ENCODE results near the gene GRIP2. TPM values are rescaled to one million over a fixed set of nuclear protein-coding genes. Genes with fewer than 3 reads are reported as not detected.

Gene GRIP2
- total and polyA plus RNA-seq, 2 donors (not counting 3 experiments of a cell fraction or from before 2014, with no cell fraction given), result not detected

GRCh38 chr3:14485981-14486380 is 54.2 kb downstream of the GRIP2 start:
- ChIA-PET POLR2A (no interaction called here), CTCF (interaction anchor here (0.7 to 1.7 kb wide), 4 partner anchors 23 to 590 kb away, joined by 3 to 6 read pairs (median 4); no protein-coding TSS in a partner anchor)
- BruUV-seq (replicated peaks), result no TSS peak
- Histone ChIP-seq H3K27me3 (ENCODE audit: control insufficient read depth in 2 of 2, insufficient read depth in 2 of 2, low read length in 2 of 2) (no peaks in the 10 kb centered on the region), H3K9ac (replicated peaks; ENCODE audit: extremely low read depth, insufficient read depth, low read length) (no peak overlapping the region), H2AFZ (ENCODE audit: low read depth, low read length) (no peak overlapping the region), H3K4me2 (ENCODE audit: insufficient read depth, low read length) (no peak overlapping the region), H3K9me1 (replicated peaks; ENCODE audit: control insufficient read depth, extremely low read depth, insufficient read depth, low read length) (no peaks in the 10 kb centered on the region), H3K36me3 (ENCODE audit: control insufficient read depth in 2 of 2, extremely low read depth in 1 of 2, insufficient read depth in 2 of 2, low read length in 2 of 2) (peaks cover 3 to 5% of the 10 kb centered on the region in 2 experiments), H3K9me3 (replicated peaks; ENCODE audit: control insufficient read depth, insufficient read depth, low read length) (no peaks in the 10 kb centered on the region), H4K20me1 (replicated peaks; ENCODE audit: control insufficient read depth, extremely low read depth, insufficient read depth, low read length) (no peaks in the 10 kb centered on the region), H3K79me2 (ENCODE audit: control insufficient read depth, insufficient read depth, low read length) (no peaks in the 10 kb centered on the region), H3K4me3 (replicated peaks in 1 of 3; ENCODE audit: insufficient read depth in 1 of 3, low read depth in 1 of 3, low read length in 3 of 3) (no peak overlapping the region), H3K27ac (ENCODE audit: insufficient read depth, low read depth, low read length) (no peak overlapping the region), H3K4me1 (ENCODE audit: control insufficient read depth, extremely low read depth, insufficient read depth, low read length) (peaks cover 12% of the 10 kb centered on the region)
- dilution Hi-C loops (cut with MboI; ENCODE audit: extremely low pct_ligation_motif_present, low sequenced_read_pairs), result no loop called here
- no peak for DNase-seq (ENCODE audit: low read depth, low spot score)
- FAIRE-seq, result no peak
- intact Hi-C loops (cut with micrococcal nuclease), result no loop called here
- TF ChIP-seq MYC (IDR thresholded peaks at IDR 0.05; ENCODE audit: low read depth, low read length) (no peak), GATA2 (IDR thresholded peaks at IDR 0.05; ENCODE audit: insufficient read depth, insufficient read length, low read depth, low read length) (no peak), POLR2A (IDR thresholded peaks at IDR 0.05; ENCODE audit: low read depth, low read length) (no peak), POLR2AphosphoS5 (IDR thresholded peaks at IDR 0.05; ENCODE audit: insufficient read depth, low read depth, low read length) (no peak), FOS (IDR thresholded peaks at IDR 0.05; ENCODE audit: borderline replicate concordance, insufficient read depth, low read length) (no peak), EZH2 (IDR thresholded peaks at IDR 0.05; ENCODE audit: borderline replicate concordance, low read depth, low read length, severe bottlenecking) (no peak), MAX (IDR thresholded peaks at IDR 0.05; ENCODE audit: insufficient read depth, insufficient read length) (no peak), CTCF (IDR thresholded peaks at IDR 0.05; ENCODE audit: extremely low read depth in 1 of 2, insufficient read depth in 1 of 2, low read depth in 1 of 2, low read length in 2 of 2) (no peak)

Data from endothelial cell of umbilical vein (primary cell).